Eye (tissue), 1 donor: Measurements from ENCODE around the gene SRXN1.
"Not testable (repeated sequence)": the region's sequence is repeated elsewhere in the genome, so short reads cannot be mapped to it uniquely, and the experiment has no call there.

ENCODE experiments used
- DNase-seq: peaks from one replicate; pipeline ENCODE4 v3.0.0-alpha.2; 2015

Gene SRXN1

GRCh38 chr20:653590-654416 is 803 bp upstream of the SRXN1 start:
- no peak for DNase-seq

GRCh38 chr20:652615-653109 is 338 bp downstream of the SRXN1 start:
- DNase-seq = peak; percentile 69

GRCh38 chr20:651713-652614 is 1.0 kb downstream of the SRXN1 start:
- no peak for DNase-seq

GRCh38 chr20:650954-651353 is 2.0 kb downstream of the SRXN1 start:
- no peak for DNase-seq

- no peak for DNase-seq
Observed at GRCh38 chr20:650281-650680, 2.7 kb downstream of the SRXN1 start.

- DNase-seq = no peak
Observed at GRCh38 chr20:647479-648019, 5.5 kb downstream of the SRXN1 start.

GRCh38 chr20:646868-647233 is 6.1 kb downstream of the SRXN1 start:
- no peak for DNase-seq

GRCh38 chr20:646107-646867 is 6.7 kb downstream of the SRXN1 start:
- DNase-seq = no peak

- DNase-seq = peak; percentile 92
Observed at GRCh38 chr20:645318-646106, 7.5 kb downstream of the SRXN1 start.

GRCh38 chr20:644692-645317 is 8.2 kb downstream of the SRXN1 start:
- DNase-seq = no peak

- DNase-seq = peak; percentile 83
Observed at GRCh38 chr20:642398-643174, 10.4 kb downstream of the SRXN1 start.

GRCh38 chr20:642013-642397 is 11.0 kb downstream of the SRXN1 start:
- DNase-seq = not testable (repeated sequence)

- DNase-seq = no peak
Observed at GRCh38 chr20:641516-641875, 11.5 kb downstream of the SRXN1 start.

- no peak for DNase-seq
Observed at GRCh38 chr20:640674-641515, 12.1 kb downstream of the SRXN1 start.

GRCh38 chr20:638579-638978 is 14.4 kb downstream of the SRXN1 start:
- no peak for DNase-seq

GRCh38 chr20:637559-637958 is 15.4 kb downstream of the SRXN1 start:
- no peak for DNase-seq

GRCh38 chr20:635893-636338 is 17.1 kb downstream of the SRXN1 start:
- no peak for DNase-seq

GRCh38 chr20:635028-635892 is 17.7 kb downstream of the SRXN1 start:
- DNase-seq = peak; percentile 33
